GM23338 (cell line): ENCODE measurements around the gene RSRC1. TPM values are rescaled to one million over a fixed set of nuclear protein-coding genes. Genes with fewer than 3 reads are reported as not detected.

ENCODE experiments used
- ATAC-seq: fragments of 200-7000 bp; cut with Tn5 transposase; 3 replicates; pipeline ENCODE4 v1.9.1; 2020
- DNase-seq: peaks from one replicate; pipeline ENCODE4 v3.0.0-alpha.2; 2015; ENCODE audit warnings: low spot score
- H2AFZ ChIP-seq: fragments of 200-600 bp; sonication (generic); 2 replicates; pipeline ENCODE4 v1.8.0; 2016; ENCODE audit warnings: antibody characterized with exemption, mild to moderate bottlenecking, moderate library complexity
- H3F3A ChIP-seq: fragments of 200-600 bp; sonication (generic); replicated peaks from 2 replicates; pipeline ENCODE4 v1.8.0; 2017; ENCODE audit warnings: antibody characterized with exemption, mixed run types, low read depth
- H3K27ac ChIP-seq: fragments of 200-600 bp; sonication (generic); 2 replicates; pipeline ENCODE4 v1.6.1; 2016; ENCODE audit warnings: low read depth
- H3K27me3 ChIP-seq: fragments of 200-600 bp; sonication (generic); 2 replicates; pipeline ENCODE4 v1.8.0; 2016; ENCODE audit warnings: mild to moderate bottlenecking, mixed run types, moderate library complexity; ENCODE audit not compliant: insufficient read depth
- H3K36me3 ChIP-seq: fragments of 200-600 bp; sonication (generic); 2 replicates; pipeline ENCODE4 v1.8.0; 2016; ENCODE audit warnings: mild to moderate bottlenecking; ENCODE audit not compliant: insufficient read depth
- H3K4me1 ChIP-seq: fragments of 200-600 bp; sonication (generic); 2 replicates; pipeline ENCODE4 v1.8.0; 2016; ENCODE audit warnings: mild to moderate bottlenecking, moderate library complexity; ENCODE audit not compliant: insufficient read depth
- H3K4me2 ChIP-seq: fragments of 200-600 bp; sonication (generic); 2 replicates; pipeline ENCODE4 v1.7.1; 2017; ENCODE audit warnings: mixed run types
- H3K4me3 ChIP-seq: fragments of 200-600 bp; sonication (generic); 2 replicates; pipeline ENCODE4 v1.6.1; 2016; ENCODE audit warnings: mixed run types
- H3K79me2 ChIP-seq: fragments of 200-600 bp; sonication (generic); replicated peaks from 2 replicates; pipeline ENCODE4 v1.8.0; 2017; ENCODE audit warnings: mild to moderate bottlenecking; ENCODE audit not compliant: insufficient read depth
- H3K9me2 ChIP-seq: fragments of 200-600 bp; sonication (generic); 2 replicates; pipeline ENCODE4 v1.8.0; 2017; ENCODE audit not compliant: insufficient read depth
- H4K20me1 ChIP-seq: fragments of 200-600 bp; sonication (generic); replicated peaks from 2 replicates; pipeline ENCODE4 v1.8.0; 2017; ENCODE audit warnings: mild to moderate bottlenecking; ENCODE audit not compliant: insufficient read depth
- H3K27ac Mint-ChIP-seq: 2 replicates; pipeline ENCODE4 v1.8.0; 2020; ENCODE audit warnings: inconsistent platforms, mild to moderate bottlenecking, moderate library complexity, mixed read lengths
- H3K27me3 Mint-ChIP-seq: 3 replicates; pipeline ENCODE4 v1.8.0; 2022; ENCODE audit warnings: low read depth, mild to moderate bottlenecking, moderate library complexity, mixed read lengths, inconsistent platforms; ENCODE audit not compliant: insufficient read depth, poor library complexity
- H3K36me3 Mint-ChIP-seq: 3 replicates; pipeline ENCODE4 v1.8.0; 2021; ENCODE audit warnings: low read depth, mild to moderate bottlenecking, inconsistent platforms, moderate library complexity, mixed read lengths
- H3K4me1 Mint-ChIP-seq: 3 replicates; pipeline ENCODE4 v1.8.0; 2020; ENCODE audit warnings: mild to moderate bottlenecking, inconsistent platforms, mixed read lengths
- H3K4me3 Mint-ChIP-seq: 3 replicates; pipeline ENCODE4 v1.8.0; 2021; ENCODE audit warnings: moderate library complexity, mild to moderate bottlenecking, inconsistent platforms, mixed read lengths
- H3K9me3 Mint-ChIP-seq: 3 replicates; pipeline ENCODE4 v1.8.0; 2020; ENCODE audit warnings: moderate library complexity, mild to moderate bottlenecking, inconsistent platforms, mixed read lengths
- CREB1 ChIP-seq: fragments of 250-450 bp; sonication (Bioruptor Pico); IDR thresholded peaks from 2 replicates; pipeline ENCODE4 v1.5.0; 2020; ENCODE audit warnings: low read depth, mild to moderate bottlenecking, moderate library complexity
- EZH2 ChIP-seq: fragments of 200-600 bp; sonication (generic); IDR thresholded peaks from one replicate; pipeline ENCODE4 v1.8.0; 2017; ENCODE audit warnings: antibody characterized with exemption, mild to moderate bottlenecking, low read depth; ENCODE audit not compliant: unreplicated experiment
- EZH2phosphoT487 ChIP-seq: fragments of 200-600 bp; sonication (generic); IDR thresholded peaks from one replicate; pipeline ENCODE4 v1.8.1; 2018; ENCODE audit warnings: antibody characterized with exemption; ENCODE audit not compliant: unreplicated experiment
- JUNB ChIP-seq: IDR thresholded peaks from one replicate; pipeline ENCODE4 v1.6.1; 2016; ENCODE audit warnings: antibody characterized with exemption; ENCODE audit not compliant: unreplicated experiment
- NANOG ChIP-seq: IDR thresholded peaks from 2 replicates; pipeline ENCODE4 v1.6.1; 2016; ENCODE audit warnings: antibody characterized with exemption, borderline replicate concordance
- STAT1 ChIP-seq: IDR thresholded peaks from one replicate; pipeline ENCODE4 v1.6.1; 2016; ENCODE audit warnings: antibody characterized with exemption; ENCODE audit not compliant: unreplicated experiment
- ZNF114 ChIP-seq: fragments of 250-450 bp; sonication (Bioruptor Pico); IDR thresholded peaks from 2 replicates; pipeline ENCODE4 v1.5.0; 2020; ENCODE audit warnings: mild to moderate bottlenecking, moderate library complexity
- polyA plus RNA-seq: library from polyadenylated mRNA; unstranded; fragments of >200 nt; fragmentation: Nextera tagmentation; extraction: Ambion mirVana; gene quantifications from 2 replicates; pipeline ENCODE4 v1.2.1, GENCODE V29; 2016
- total RNA-seq: library from RNA; depleted of rRNA; stranded (reverse); fragments of >200 nt; shearing (Covaris generic); gene quantifications from 2 replicates; pipeline ENCODE4 v1.2.3, GENCODE V29; 2014
- TF ChIP-seq, protein P1 (sequence below), 2 experiments: fragments of 200-600 bp in 1 of 2; sonication (generic) in 1 of 2; conservative IDR thresholded peaks; 2 replicates each; pipeline versions ENCODE4 v1.5.1 to v1.6.1; 2016 to 2017; ENCODE audit warnings: antibody characterized with exemption in 2 of 2, low read depth in 2 of 2, mild to moderate bottlenecking in 2 of 2, moderate library complexity in 1 of 2
- TF ChIP-seq, protein P2 (sequence below): fragments of 250-450 bp; sonication (Bioruptor Pico); IDR thresholded peaks from 2 replicates; pipeline ENCODE4 v1.5.0; 2020; ENCODE audit warnings: mild to moderate bottlenecking, moderate library complexity
- TF ChIP-seq, protein P3 (sequence below): IDR thresholded peaks from one replicate; pipeline ENCODE4 v1.6.1; 2018; ENCODE audit warnings: antibody characterized with exemption; ENCODE audit not compliant: unreplicated experiment

The RSRC1 gene
- total and polyA plus RNA-seq, 2 experiments from 2014 or later = 32.5 to 76.8 TPM

DNA sequence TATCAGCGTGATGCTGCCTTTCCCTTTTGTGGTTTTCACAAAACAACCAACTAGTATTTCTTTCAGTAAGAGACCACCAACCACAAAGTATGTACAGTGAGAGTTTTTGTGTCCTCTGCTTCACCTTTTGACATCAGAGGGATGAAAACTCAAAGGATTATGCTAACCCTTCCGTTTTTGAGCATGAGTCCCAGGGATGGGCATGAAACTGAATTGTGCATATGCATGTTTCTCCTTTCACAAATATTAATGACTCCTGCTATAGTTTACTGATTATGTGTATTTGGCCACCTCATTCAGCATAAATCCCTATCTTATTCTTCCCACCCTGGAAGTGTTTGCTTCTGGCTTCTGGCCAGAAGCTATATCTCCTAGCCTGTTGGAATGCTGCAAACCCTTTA lies 59.2 kb downstream of the RSRC1 start:
- Histone ChIP-seq H3K9me2 (no peaks in the 10 kb centered on the region), H3K79me2 (no peaks in the 10 kb centered on the region), H4K20me1 (no peaks in the 10 kb centered on the region), H3K4me3 (no peak overlapping the region), H3F3A (no peaks in the 10 kb centered on the region), H3K27ac (no peak overlapping the region), H3K36me3 (no peaks in the 10 kb centered on the region), H3K4me1 (0 out of 2 replicates have a peak, but pooled peaks cover 3% of the 10 kb centered on the region), H3K4me2 (no peak overlapping the region), H3K27me3 (no peaks in the 10 kb centered on the region), H2AFZ (no peak overlapping the region)
- H3K27ac Mint-ChIP-seq = no peak overlapping the region
- H3K27me3 Mint-ChIP-seq = no peaks in the 10 kb centered on the region
- peaks cover 4% of the 10 kb centered on the region; the same call in 1 of the 3 replicates for H3K4me1 Mint-ChIP-seq
- no peak for ATAC-seq
- no peak overlapping the region for H3K4me3 Mint-ChIP-seq
- DNase-seq = no peak
- no peaks in the 10 kb centered on the region for H3K9me3 Mint-ChIP-seq
- H3K36me3 Mint-ChIP-seq = no peaks in the 10 kb centered on the region
- TF ChIP-seq, protein P1, sequence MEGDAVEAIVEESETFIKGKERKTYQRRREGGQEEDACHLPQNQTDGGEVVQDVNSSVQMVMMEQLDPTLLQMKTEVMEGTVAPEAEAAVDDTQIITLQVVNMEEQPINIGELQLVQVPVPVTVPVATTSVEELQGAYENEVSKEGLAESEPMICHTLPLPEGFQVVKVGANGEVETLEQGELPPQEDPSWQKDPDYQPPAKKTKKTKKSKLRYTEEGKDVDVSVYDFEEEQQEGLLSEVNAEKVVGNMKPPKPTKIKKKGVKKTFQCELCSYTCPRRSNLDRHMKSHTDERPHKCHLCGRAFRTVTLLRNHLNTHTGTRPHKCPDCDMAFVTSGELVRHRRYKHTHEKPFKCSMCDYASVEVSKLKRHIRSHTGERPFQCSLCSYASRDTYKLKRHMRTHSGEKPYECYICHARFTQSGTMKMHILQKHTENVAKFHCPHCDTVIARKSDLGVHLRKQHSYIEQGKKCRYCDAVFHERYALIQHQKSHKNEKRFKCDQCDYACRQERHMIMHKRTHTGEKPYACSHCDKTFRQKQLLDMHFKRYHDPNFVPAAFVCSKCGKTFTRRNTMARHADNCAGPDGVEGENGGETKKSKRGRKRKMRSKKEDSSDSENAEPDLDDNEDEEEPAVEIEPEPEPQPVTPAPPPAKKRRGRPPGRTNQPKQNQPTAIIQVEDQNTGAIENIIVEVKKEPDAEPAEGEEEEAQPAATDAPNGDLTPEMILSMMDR (conservative IDR thresholded peaks at IDR 0.05; ENCODE audit: low read depth in 2 of 2) = no peak
- TF ChIP-seq, protein P2, sequence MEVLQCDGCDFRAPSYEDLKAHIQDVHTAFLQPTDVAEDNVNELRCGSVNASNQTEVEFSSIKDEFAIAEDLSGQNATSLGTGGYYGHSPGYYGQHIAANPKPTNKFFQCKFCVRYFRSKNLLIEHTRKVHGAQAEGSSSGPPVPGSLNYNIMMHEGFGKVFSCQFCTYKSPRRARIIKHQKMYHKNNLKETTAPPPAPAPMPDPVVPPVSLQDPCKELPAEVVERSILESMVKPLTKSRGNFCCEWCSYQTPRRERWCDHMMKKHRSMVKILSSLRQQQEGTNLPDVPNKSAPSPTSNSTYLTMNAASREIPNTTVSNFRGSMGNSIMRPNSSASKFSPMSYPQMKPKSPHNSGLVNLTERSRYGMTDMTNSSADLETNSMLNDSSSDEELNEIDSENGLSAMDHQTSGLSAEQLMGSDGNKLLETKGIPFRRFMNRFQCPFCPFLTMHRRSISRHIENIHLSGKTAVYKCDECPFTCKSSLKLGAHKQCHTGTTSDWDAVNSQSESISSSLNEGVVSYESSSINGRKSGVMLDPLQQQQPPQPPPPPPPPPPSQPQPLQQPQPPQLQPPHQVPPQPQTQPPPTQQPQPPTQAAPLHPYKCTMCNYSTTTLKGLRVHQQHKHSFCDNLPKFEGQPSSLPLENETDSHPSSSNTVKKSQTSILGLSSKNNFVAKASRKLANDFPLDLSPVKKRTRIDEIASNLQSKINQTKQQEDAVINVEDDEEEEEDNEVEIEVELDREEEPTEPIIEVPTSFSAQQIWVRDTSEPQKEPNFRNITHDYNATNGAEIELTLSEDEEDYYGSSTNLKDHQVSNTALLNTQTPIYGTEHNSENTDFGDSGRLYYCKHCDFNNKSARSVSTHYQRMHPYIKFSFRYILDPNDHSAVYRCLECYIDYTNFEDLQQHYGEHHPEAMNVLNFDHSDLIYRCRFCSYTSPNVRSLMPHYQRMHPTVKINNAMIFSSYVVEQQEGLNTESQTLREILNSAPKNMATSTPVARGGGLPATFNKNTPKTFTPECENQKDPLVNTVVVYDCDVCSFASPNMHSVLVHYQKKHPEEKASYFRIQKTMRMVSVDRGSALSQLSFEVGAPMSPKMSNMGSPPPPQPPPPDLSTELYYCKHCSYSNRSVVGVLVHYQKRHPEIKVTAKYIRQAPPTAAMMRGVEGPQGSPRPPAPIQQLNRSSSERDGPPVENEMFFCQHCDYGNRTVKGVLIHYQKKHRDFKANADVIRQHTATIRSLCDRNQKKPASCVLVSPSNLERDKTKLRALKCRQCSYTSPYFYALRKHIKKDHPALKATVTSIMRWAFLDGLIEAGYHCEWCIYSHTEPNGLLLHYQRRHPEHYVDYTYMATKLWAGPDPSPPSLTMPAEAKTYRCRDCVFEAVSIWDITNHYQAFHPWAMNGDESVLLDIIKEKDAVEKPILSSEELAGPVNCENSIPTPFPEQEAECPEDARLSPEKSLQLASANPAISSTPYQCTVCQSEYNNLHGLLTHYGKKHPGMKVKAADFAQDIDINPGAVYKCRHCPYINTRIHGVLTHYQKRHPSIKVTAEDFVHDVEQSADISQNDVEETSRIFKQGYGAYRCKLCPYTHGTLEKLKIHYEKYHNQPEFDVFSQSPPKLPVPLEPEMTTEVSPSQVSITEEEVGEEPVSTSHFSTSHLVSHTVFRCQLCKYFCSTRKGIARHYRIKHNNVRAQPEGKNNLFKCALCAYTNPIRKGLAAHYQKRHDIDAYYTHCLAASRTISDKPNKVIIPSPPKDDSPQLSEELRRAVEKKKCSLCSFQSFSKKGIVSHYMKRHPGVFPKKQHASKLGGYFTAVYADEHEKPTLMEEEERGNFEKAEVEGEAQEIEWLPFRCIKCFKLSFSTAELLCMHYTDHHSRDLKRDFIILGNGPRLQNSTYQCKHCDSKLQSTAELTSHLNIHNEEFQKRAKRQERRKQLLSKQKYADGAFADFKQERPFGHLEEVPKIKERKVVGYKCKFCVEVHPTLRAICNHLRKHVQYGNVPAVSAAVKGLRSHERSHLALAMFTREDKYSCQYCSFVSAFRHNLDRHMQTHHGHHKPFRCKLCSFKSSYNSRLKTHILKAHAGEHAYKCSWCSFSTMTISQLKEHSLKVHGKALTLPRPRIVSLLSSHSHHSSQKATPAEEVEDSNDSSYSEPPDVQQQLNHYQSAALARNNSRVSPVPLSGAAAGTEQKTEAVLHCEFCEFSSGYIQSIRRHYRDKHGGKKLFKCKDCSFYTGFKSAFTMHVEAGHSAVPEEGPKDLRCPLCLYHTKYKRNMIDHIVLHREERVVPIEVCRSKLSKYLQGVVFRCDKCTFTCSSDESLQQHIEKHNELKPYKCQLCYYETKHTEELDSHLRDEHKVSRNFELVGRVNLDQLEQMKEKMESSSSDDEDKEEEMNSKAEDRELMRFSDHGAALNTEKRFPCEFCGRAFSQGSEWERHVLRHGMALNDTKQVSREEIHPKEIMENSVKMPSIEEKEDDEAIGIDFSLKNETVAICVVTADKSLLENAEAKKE (CRISPR knock-in tag) = no peak
- TF ChIP-seq NANOG (no peak), EZH2phosphoT487 (no peak), ZNF114 (CRISPR knock-in tag) (no peak), EZH2 (no peak), CREB1 (no peak), JUNB (no peak), STAT1 (no peak)
- TF ChIP-seq, protein P3, sequence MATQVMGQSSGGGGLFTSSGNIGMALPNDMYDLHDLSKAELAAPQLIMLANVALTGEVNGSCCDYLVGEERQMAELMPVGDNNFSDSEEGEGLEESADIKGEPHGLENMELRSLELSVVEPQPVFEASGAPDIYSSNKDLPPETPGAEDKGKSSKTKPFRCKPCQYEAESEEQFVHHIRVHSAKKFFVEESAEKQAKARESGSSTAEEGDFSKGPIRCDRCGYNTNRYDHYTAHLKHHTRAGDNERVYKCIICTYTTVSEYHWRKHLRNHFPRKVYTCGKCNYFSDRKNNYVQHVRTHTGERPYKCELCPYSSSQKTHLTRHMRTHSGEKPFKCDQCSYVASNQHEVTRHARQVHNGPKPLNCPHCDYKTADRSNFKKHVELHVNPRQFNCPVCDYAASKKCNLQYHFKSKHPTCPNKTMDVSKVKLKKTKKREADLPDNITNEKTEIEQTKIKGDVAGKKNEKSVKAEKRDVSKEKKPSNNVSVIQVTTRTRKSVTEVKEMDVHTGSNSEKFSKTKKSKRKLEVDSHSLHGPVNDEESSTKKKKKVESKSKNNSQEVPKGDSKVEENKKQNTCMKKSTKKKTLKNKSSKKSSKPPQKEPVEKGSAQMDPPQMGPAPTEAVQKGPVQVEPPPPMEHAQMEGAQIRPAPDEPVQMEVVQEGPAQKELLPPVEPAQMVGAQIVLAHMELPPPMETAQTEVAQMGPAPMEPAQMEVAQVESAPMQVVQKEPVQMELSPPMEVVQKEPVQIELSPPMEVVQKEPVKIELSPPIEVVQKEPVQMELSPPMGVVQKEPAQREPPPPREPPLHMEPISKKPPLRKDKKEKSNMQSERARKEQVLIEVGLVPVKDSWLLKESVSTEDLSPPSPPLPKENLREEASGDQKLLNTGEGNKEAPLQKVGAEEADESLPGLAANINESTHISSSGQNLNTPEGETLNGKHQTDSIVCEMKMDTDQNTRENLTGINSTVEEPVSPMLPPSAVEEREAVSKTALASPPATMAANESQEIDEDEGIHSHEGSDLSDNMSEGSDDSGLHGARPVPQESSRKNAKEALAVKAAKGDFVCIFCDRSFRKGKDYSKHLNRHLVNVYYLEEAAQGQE = no peak
